IMR-90 (cell line): ENCODE measurements around the gene ALKBH1. TPM values are rescaled to one million over a fixed set of nuclear protein-coding genes. Genes with fewer than 3 reads are reported as not detected.

ENCODE experiments used
- ATAC-seq: fragments of 200-7000 bp; cut with Tn5 transposase; 2 replicates; pipeline ENCODE4 v1.9.1; 2020; ENCODE audit warnings: low read depth, mild to moderate bottlenecking, moderate library complexity
- BruUV-seq: library from RNA; stranded (reverse); fragments of 400-500 nt; replicated peaks from 2 replicates; lab custom pipeline; 2021; lab: Mats Ljungman, UMichigan
- CTCF ChIA-PET: fragments of 300-600 bp; formaldehyde crosslinking; extraction: SDS; loops from one replicate; lab custom pipeline; 2021; ENCODE audit warnings: antibody characterized with exemption; lab: Yijun Ruan, JAX
- POLR2A ChIA-PET: fragments of 300-600 bp; sonication (Branson Sonifier 250); formaldehyde crosslinking; loops from one replicate; lab custom pipeline; 2022; ENCODE audit warnings: antibody characterized with exemption; ENCODE audit not compliant: unreplicated experiment; lab: Charles Lee
- DNase-seq: peaks from one replicate; pipeline ENCODE4 v3.0.0; 2013
- H2AFZ ChIP-seq: replicated peaks from 2 replicates; pipeline ENCODE3; 2013; ENCODE audit warnings: low read length, mild to moderate bottlenecking; ENCODE audit not compliant: poor library complexity
- H2AK5ac ChIP-seq: 2 replicates; pipeline ENCODE4 v1.6.1; 2013; ENCODE audit warnings: low read depth, low read length, inconsistent platforms
- H2AK9ac ChIP-seq: replicated peaks from 2 replicates; pipeline ENCODE3; 2013; ENCODE audit warnings: mild to moderate bottlenecking, low read depth, low read length, moderate library complexity; ENCODE audit not compliant: poor library complexity
- H2BK120ac ChIP-seq: 2 replicates; pipeline ENCODE4 v1.6.1; 2013; ENCODE audit warnings: low read depth, low read length, inconsistent platforms
- H2BK15ac ChIP-seq: 3 replicates; pipeline ENCODE4 v1.6.1; 2013; ENCODE audit warnings: low read depth, low read length, inconsistent platforms
- H2BK20ac ChIP-seq: 2 replicates; pipeline ENCODE4 v1.6.1; 2013; ENCODE audit warnings: low read depth, mild to moderate bottlenecking, inconsistent platforms, low read length, moderate library complexity
- H2BK5ac ChIP-seq: 2 replicates; pipeline ENCODE4 v1.6.1; 2013; ENCODE audit warnings: mild to moderate bottlenecking, low read depth, low read length, inconsistent platforms; ENCODE audit not compliant: poor library complexity, severe bottlenecking
- H3K14ac ChIP-seq: replicated peaks from 2 replicates; pipeline ENCODE4 v1.6.1; 2013; ENCODE audit warnings: low read depth, low read length, inconsistent platforms
- H3K18ac ChIP-seq: 2 replicates; pipeline ENCODE4 v1.6.1; 2013; ENCODE audit warnings: low read depth, low read length, control low read depth
- H3K23ac ChIP-seq: 2 replicates; pipeline ENCODE4 v1.6.1; 2013; ENCODE audit warnings: low read depth, low read length, inconsistent platforms
- H3K27ac ChIP-seq: 2 replicates; pipeline ENCODE4 v1.5.1; 2013; ENCODE audit warnings: mild to moderate bottlenecking, control low read depth, low read length; ENCODE audit not compliant: insufficient read depth
- H3K27me3 ChIP-seq: 2 replicates; pipeline ENCODE4 v1.6.1; 2013; ENCODE audit warnings: low read length; ENCODE audit not compliant: control insufficient read depth, insufficient read depth
- H3K36me3 ChIP-seq: 2 replicates; pipeline ENCODE4 v1.6.1; 2013; ENCODE audit warnings: low read length, mixed read lengths; ENCODE audit not compliant: control insufficient read depth, insufficient read depth
- H3K4ac ChIP-seq: 2 replicates; pipeline ENCODE4 v1.6.1; 2013; ENCODE audit warnings: low read depth, low read length, inconsistent platforms
- H3K4me1 ChIP-seq: 2 replicates; pipeline ENCODE4 v1.6.1; 2013; ENCODE audit warnings: low read length, mixed read lengths; ENCODE audit not compliant: control insufficient read depth, insufficient read depth
- H3K4me2 ChIP-seq: 2 replicates; pipeline ENCODE4 v1.6.1; 2013; ENCODE audit warnings: low read depth, mild to moderate bottlenecking, control low read depth, low read length, moderate library complexity
- H3K4me3 ChIP-seq: 2 replicates; pipeline ENCODE4 v1.5.1; 2013; ENCODE audit warnings: low read depth, mild to moderate bottlenecking, control low read depth, low read length, moderate library complexity; ENCODE audit not compliant: insufficient read depth
- H3K56ac ChIP-seq: 2 replicates; pipeline ENCODE4 v1.6.1; 2013; ENCODE audit warnings: low read length, inconsistent platforms; ENCODE audit not compliant: insufficient read depth; ENCODE audit errors: extremely low read depth
- H3K79me1 ChIP-seq, 2 experiments: 2 replicates each; pipeline ENCODE4 v1.6.1; 2013; ENCODE audit warnings: low read length in 2 of 2, inconsistent platforms in 1 of 2, low read depth in 1 of 2
- H3K9ac ChIP-seq: 2 replicates; pipeline ENCODE4 v1.6.1; 2013; ENCODE audit warnings: low read depth, low read length, control low read depth
- H3K9me1 ChIP-seq: 2 replicates; pipeline ENCODE4 v1.6.1; 2013; ENCODE audit warnings: low read length, inconsistent platforms; ENCODE audit not compliant: insufficient read depth
- H3K9me3 ChIP-seq: 2 replicates; pipeline ENCODE4 v1.6.1; 2013; ENCODE audit warnings: low read length; ENCODE audit not compliant: control insufficient read depth, insufficient read depth
- H4K20me1 ChIP-seq: 2 replicates; pipeline ENCODE4 v1.6.1; 2013; ENCODE audit warnings: low read length, inconsistent platforms; ENCODE audit not compliant: insufficient read depth
- H4K5ac ChIP-seq: 2 replicates; pipeline ENCODE4 v1.6.1; 2013; ENCODE audit warnings: mild to moderate bottlenecking, low read depth, low read length, control low read depth
- H4K8ac ChIP-seq, 2 experiments: 2 replicates each; pipeline ENCODE4 v1.6.1; 2013; ENCODE audit warnings: low read depth in 2 of 2, low read length in 2 of 2, control low read depth in 1 of 2, inconsistent platforms in 1 of 2
- H4K91ac ChIP-seq: 2 replicates; pipeline ENCODE4 v1.6.1; 2013; ENCODE audit warnings: low read depth, low read length, inconsistent platforms; ENCODE audit not compliant: insufficient read depth
- CHD1 ChIP-seq: IDR thresholded peaks from 2 replicates; pipeline ENCODE4 v1.6.1; 2012; ENCODE audit warnings: low read depth, low read length, improper control_type of control experiment
- MAFK ChIP-seq: IDR thresholded peaks from 2 replicates; pipeline ENCODE4 v1.6.1; 2012; ENCODE audit warnings: low read depth, low read length, improper control_type of control experiment
- POLR2A ChIP-seq: IDR thresholded peaks from 2 replicates; pipeline ENCODE4 v1.6.1; 2012; ENCODE audit warnings: mild to moderate bottlenecking, low read depth, low read length
- WGBS, 2 experiments: methylation state at CpG; one replicate each; pipeline versions ENCODE4 v1.1.5 to v1.1.7; 2013; ENCODE audit warnings: missing lambda C conversion rate in 2 of 2; ENCODE audit not compliant: insufficient read length in 1 of 2; ENCODE audit errors: extremely low coverage in 2 of 2; 5-methylcytosine and 5-hydroxymethylcytosine counted together
- dilution Hi-C: fragments of 300-500 bp; cut with HindIII; formaldehyde crosslinking; loops from one replicate; pipeline ENCODE4 v1.14.3; 2018; ENCODE audit warnings: low sequenced_read_pairs; ENCODE audit not compliant: unreplicated experiment
- in situ Hi-C: fragments of 300-500 bp; cut with MboI; formaldehyde crosslinking; loops from 3 replicates; pipeline ENCODE4 v1.14.3; 2019; ENCODE audit warnings: low sequenced_read_pairs, inconsistent platforms, mixed read lengths
- intact Hi-C: fragments of 100-400 bp; cut with micrococcal nuclease; formaldehyde crosslinking; loops from 2 replicates; pipeline ENCODE4 v1.10.0; 2022
- polyA plus RNA-seq, 3 experiments: library from polyadenylated mRNA; depleted of rRNA; stranded (reverse); fragments of >200 nt; gene quantifications; 2 replicates each; pipeline ENCODE4 v1.2.3, GENCODE V29; 2012; ENCODE audit warnings: low replicate concordance in 1 of 3
- total RNA-seq: library from RNA; depleted of rRNA; stranded (reverse); fragments of >200 nt; gene quantifications from 2 replicates; pipeline ENCODE4 v1.2.3, GENCODE V29; 2012

ALKBH1 gene
- total and polyA plus RNA-seq, 2 of the 4 experiments (the other 2 are of a cell fraction), result 10.0 to 10.8 TPM

- no peak overlapping the region for H3K23ac ChIP-seq
- no peak overlapping the region for H2AK5ac ChIP-seq
- H4K8ac ChIP-seq, result no peak overlapping the region
- H3K27me3 ChIP-seq, result no peaks in the 10 kb centered on the region
- H2BK15ac ChIP-seq, result no peak overlapping the region
- POLR2A ChIA-PET, result interaction anchor here (0.6 kb wide), 1 partner anchor 33 kb away, joined by 6 read pairs; no protein-coding TSS in a partner anchor
- no peaks in the 10 kb centered on the region for H3K9me3 ChIP-seq
- DNase-seq (no peak), ATAC-seq (no peak)
- no peak overlapping the region for H4K5ac ChIP-seq
- no peak overlapping the region for H3K18ac ChIP-seq
- H3K4ac ChIP-seq, result no peak overlapping the region
- H3K14ac ChIP-seq, result no peak overlapping the region
- no peak overlapping the region for H2BK120ac ChIP-seq
- no peak overlapping the region for H2AFZ ChIP-seq
- H3K4me2 ChIP-seq, result no peak overlapping the region
- H2AK9ac ChIP-seq, result no peak overlapping the region
- H4K20me1 ChIP-seq, result no peaks in the 10 kb centered on the region
- dilution Hi-C loops (no loop called here), intact Hi-C loops (no loop called here), in situ Hi-C loops (no loop called here)
- no peak overlapping the region for H2BK20ac ChIP-seq
- H3K36me3 ChIP-seq, result no peaks in the 10 kb centered on the region
- CTCF ChIA-PET, result no interaction called here
- no peak overlapping the region for H2BK5ac ChIP-seq
- H3K79me1 ChIP-seq, result peaks cover 0 to 5% of the 10 kb centered on the region in 2 experiments; a peak in 1 of 4 replicates
- no peak overlapping the region for H3K27ac ChIP-seq
- no peak overlapping the region for H3K4me3 ChIP-seq
- peaks cover 10% of the 10 kb centered on the region for H3K9me1 ChIP-seq
- H3K9ac ChIP-seq, result no peak overlapping the region
- no CpG with 5 or more reads among the region's 15 CpGs for WGBS, 2 experiments
- BruUV-seq, result no TSS peak
- H3K4me1 ChIP-seq, result peaks cover 8% of the 10 kb centered on the region
- no peak overlapping the region for H3K56ac ChIP-seq
- no peak for TF ChIP-seq POLR2A
- TF ChIP-seq MAFK, result no peak
- no peak for TF ChIP-seq CHD1
- H4K91ac ChIP-seq, result no peak overlapping the region
These were observed 62.1 kb downstream of the ALKBH1 start for GRCh38 chr14:77645520-77646230.
